Glutamatergic neuron (in vitro differentiated cells): Measurements from ENCODE around the gene SCN3B. TPM values are rescaled to one million over a fixed set of nuclear protein-coding genes. Genes with fewer than 3 reads are reported as not detected.

Experiments
- DNase-seq: peaks from one replicate; pipeline ENCODE4 v3.0.0; 2022
- H3K27ac Mint-ChIP-seq: one replicate; pipeline ENCODE4 v1.8.0; 2020; ENCODE audit warnings: mild to moderate bottlenecking, mixed read lengths, inconsistent platforms; ENCODE audit not compliant: unreplicated experiment
- H3K27me3 Mint-ChIP-seq: one replicate; pipeline ENCODE4 v1.8.0; 2020; ENCODE audit warnings: mild to moderate bottlenecking, moderate library complexity, mixed read lengths, inconsistent platforms; ENCODE audit not compliant: unreplicated experiment
- H3K36me3 Mint-ChIP-seq: one replicate; pipeline ENCODE4 v1.8.0; 2020; ENCODE audit warnings: mild to moderate bottlenecking, mixed read lengths, inconsistent platforms; ENCODE audit not compliant: unreplicated experiment
- H3K4me1 Mint-ChIP-seq: one replicate; pipeline ENCODE4 v1.8.0; 2020; ENCODE audit warnings: mild to moderate bottlenecking, low read depth, mixed read lengths, inconsistent platforms; ENCODE audit not compliant: unreplicated experiment
- H3K4me3 Mint-ChIP-seq: one replicate; pipeline ENCODE4 v1.8.0; 2020; ENCODE audit warnings: mild to moderate bottlenecking, mixed read lengths, inconsistent platforms; ENCODE audit not compliant: unreplicated experiment
- H3K9me3 Mint-ChIP-seq: one replicate; pipeline ENCODE4 v1.8.0; 2020; ENCODE audit warnings: mild to moderate bottlenecking, moderate library complexity, mixed read lengths, inconsistent platforms; ENCODE audit not compliant: unreplicated experiment
- total RNA-seq: library from RNA; stranded (reverse); fragmentation: NEBNext Ultra II Directional; extraction: Animal tissue kit (Norgen Biotek cat#: 25700); gene quantifications from one replicate; pipeline ENCODE4 v1.2.1, GENCODE V29; 2021; ENCODE audit not compliant: unreplicated experiment
- TF ChIP-seq, protein P1 (sequence below): fragments of 200-600 bp; sonication (generic); IDR thresholded peaks from one replicate; pipeline ENCODE4 v1.5.0; 2021; ENCODE audit not compliant: partially characterized antibody, unreplicated experiment

SCN3B gene
- total RNA-seq, 1 donor from 2014 or later: 118 TPM

DNA sequence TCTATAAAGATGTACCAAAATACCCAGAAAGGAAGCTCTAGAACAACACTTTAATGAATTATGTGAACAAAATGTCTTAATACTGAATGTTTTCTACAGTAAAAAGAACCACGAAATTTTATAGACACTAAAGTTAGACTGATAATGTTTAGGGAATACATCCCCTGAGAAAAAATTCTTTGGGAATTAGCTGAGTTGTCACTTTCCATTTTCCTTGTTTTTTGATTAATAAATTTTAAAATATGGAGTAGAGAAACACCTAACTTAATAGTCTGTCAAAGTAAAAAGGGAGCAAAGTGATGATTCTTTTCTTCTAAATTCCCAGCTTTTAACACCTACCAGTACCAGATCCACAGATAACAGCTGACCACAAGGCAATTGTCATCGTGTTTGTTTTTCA, 23.1 kb upstream of the SCN3B start:
- no peak for DNase-seq
- Mint-ChIP-seq H3K4me3 (no peak overlapping the region), H3K27ac (no peak overlapping the region), H3K27me3 (no peaks in the 10 kb centered on the region), H3K9me3 (no peaks in the 10 kb centered on the region), H3K4me1 (peaks cover 1% of the 10 kb centered on the region), H3K36me3 (no peaks in the 10 kb centered on the region)
- TF ChIP-seq, protein P1, sequence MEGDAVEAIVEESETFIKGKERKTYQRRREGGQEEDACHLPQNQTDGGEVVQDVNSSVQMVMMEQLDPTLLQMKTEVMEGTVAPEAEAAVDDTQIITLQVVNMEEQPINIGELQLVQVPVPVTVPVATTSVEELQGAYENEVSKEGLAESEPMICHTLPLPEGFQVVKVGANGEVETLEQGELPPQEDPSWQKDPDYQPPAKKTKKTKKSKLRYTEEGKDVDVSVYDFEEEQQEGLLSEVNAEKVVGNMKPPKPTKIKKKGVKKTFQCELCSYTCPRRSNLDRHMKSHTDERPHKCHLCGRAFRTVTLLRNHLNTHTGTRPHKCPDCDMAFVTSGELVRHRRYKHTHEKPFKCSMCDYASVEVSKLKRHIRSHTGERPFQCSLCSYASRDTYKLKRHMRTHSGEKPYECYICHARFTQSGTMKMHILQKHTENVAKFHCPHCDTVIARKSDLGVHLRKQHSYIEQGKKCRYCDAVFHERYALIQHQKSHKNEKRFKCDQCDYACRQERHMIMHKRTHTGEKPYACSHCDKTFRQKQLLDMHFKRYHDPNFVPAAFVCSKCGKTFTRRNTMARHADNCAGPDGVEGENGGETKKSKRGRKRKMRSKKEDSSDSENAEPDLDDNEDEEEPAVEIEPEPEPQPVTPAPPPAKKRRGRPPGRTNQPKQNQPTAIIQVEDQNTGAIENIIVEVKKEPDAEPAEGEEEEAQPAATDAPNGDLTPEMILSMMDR: no peak

- peaks cover 9% of the 10 kb centered on the region for H3K4me1 Mint-ChIP-seq
- no peak overlapping the region for H3K27ac Mint-ChIP-seq
- TF ChIP-seq, protein P1: no peak
- H3K27me3 Mint-ChIP-seq: no peaks in the 10 kb centered on the region
- DNase-seq: no peak
- H3K9me3 Mint-ChIP-seq: no peaks in the 10 kb centered on the region
- H3K4me3 Mint-ChIP-seq: no peak overlapping the region
- no peaks in the 10 kb centered on the region for H3K36me3 Mint-ChIP-seq
Observed at GRCh38 chr11:123674297-123674696, 19.9 kb upstream of the SCN3B start.

- no peaks in the 10 kb centered on the region for H3K9me3 Mint-ChIP-seq
- H3K36me3 Mint-ChIP-seq: no peaks in the 10 kb centered on the region
- H3K4me1 Mint-ChIP-seq: peaks cover 9% of the 10 kb centered on the region
- TF ChIP-seq, protein P1: no peak
- peak; percentile 37 for DNase-seq
- no peaks in the 10 kb centered on the region for H3K27me3 Mint-ChIP-seq
- no peak overlapping the region for H3K4me3 Mint-ChIP-seq
- H3K27ac Mint-ChIP-seq: peak overlapping the region; percentile 62
Observed at GRCh38 chr11:123672568-123672967, 18.1 kb upstream of the SCN3B start.

DNA sequence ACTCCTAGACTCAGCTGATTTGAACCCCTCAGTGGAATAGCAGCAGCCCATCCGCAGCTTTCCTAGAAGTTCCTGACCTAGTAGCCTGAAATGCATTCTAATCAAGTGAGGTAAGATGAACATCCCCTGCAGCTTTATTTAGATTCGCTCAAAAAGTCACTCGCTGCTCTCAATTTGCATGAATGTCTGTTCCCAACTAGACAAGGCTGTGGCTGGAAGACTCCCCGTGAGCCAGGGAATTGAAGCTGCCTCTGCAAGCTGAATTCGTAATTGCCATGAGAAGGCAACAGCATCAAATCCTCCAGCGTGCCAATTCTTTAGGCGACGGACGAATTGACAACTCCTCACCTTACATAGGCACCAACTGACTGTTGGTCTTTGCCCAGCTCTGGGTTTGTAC, 17.1 kb upstream of the SCN3B start:
- H3K36me3 Mint-ChIP-seq: no peaks in the 10 kb centered on the region
- TF ChIP-seq, protein P1: no peak

DNA sequence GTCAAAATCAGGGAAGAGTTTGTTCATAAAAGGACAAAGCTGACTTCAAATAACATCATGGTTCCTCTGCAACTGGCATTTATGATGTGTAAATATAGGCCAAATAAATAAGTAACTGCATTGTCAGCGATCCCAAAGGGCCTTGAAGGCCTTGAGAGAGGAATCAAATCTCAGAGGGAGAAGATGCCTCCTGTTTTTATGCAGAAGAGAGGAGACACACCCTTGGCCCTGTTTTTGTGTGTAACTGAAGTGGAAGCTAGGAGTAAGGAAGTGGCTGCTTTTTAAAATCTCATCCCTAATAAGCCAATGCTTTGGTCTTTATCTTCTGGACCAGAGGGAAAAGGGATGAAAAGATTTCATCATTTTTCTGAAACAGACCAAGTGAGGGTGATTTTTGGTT, 15.7 kb upstream of the SCN3B start:
- H3K36me3 Mint-ChIP-seq: no peaks in the 10 kb centered on the region

More for the DNA sequence above, 17.1 kb upstream of the SCN3B start:
- Mint-ChIP-seq H3K9me3 (no peaks in the 10 kb centered on the region), H3K27ac (no peak overlapping the region), H3K4me3 (peak overlapping the region; percentile 18), H3K4me1 (peaks cover 9% of the 10 kb centered on the region), H3K27me3 (no peaks in the 10 kb centered on the region)
- peak; percentile 17 for DNase-seq

More for the DNA sequence above, 15.7 kb upstream of the SCN3B start:
- Mint-ChIP-seq H3K4me1 (peaks cover 9% of the 10 kb centered on the region), H3K9me3 (no peaks in the 10 kb centered on the region), H3K27ac (no peak overlapping the region), H3K4me3 (no peak overlapping the region), H3K27me3 (no peaks in the 10 kb centered on the region)
- no peak for DNase-seq
- TF ChIP-seq, protein P1: no peak
